HL-60 (cell line): ENCODE measurements around the gene KYNU.

Source experiments
- DNase-seq, 2 experiments: peaks; one replicate each; pipeline ENCODE4 v3.0.0-alpha.2; 2010 to 2020; ENCODE audit warnings: low read depth in 1 of 2, low spot score in 1 of 2
- H3K27ac ChIP-seq: fragments of 250-450 bp; sonication (Bioruptor Pico); replicated peaks from 2 replicates; pipeline ENCODE4 v1.5.1; 2020; ENCODE audit warnings: mild to moderate bottlenecking, moderate library complexity
- H3K27me3 ChIP-seq: fragments of 250-450 bp; sonication (Bioruptor Pico); 2 replicates; pipeline ENCODE4 v1.5.1; 2021; ENCODE audit warnings: mild to moderate bottlenecking, moderate library complexity; ENCODE audit not compliant: insufficient read depth, poor library complexity, severe bottlenecking
- H3K4me3 ChIP-seq: replicated peaks from 2 replicates; pipeline ENCODE4 v1.5.1; 2011; ENCODE audit warnings: mild to moderate bottlenecking, control low read depth, low read length; ENCODE audit not compliant: insufficient read depth
- GABPA ChIP-seq: IDR thresholded peaks from 2 replicates; pipeline ENCODE4 v1.6.1; 2012; ENCODE audit warnings: low read depth
- POLR2AphosphoS5 ChIP-seq: IDR thresholded peaks from 2 replicates; pipeline ENCODE4 v1.6.1; 2012; ENCODE audit warnings: low read depth
- SPI1 ChIP-seq: IDR thresholded peaks from 2 replicates; pipeline ENCODE4 v1.6.1; 2012; ENCODE audit warnings: low read depth, mild to moderate bottlenecking, borderline replicate concordance
- TF ChIP-seq, protein P1 (sequence below): IDR thresholded peaks from 2 replicates; pipeline ENCODE4 v1.6.1; 2012; ENCODE audit warnings: low read depth; ENCODE audit not compliant: insufficient replicate concordance
- TF ChIP-seq, protein P2 (sequence below): IDR thresholded peaks from one replicate; pipeline ENCODE4 v1.5.1; 2011; ENCODE audit warnings: low read length, control low read depth, inconsistent platforms; ENCODE audit not compliant: insufficient read depth

Gene KYNU

DNA sequence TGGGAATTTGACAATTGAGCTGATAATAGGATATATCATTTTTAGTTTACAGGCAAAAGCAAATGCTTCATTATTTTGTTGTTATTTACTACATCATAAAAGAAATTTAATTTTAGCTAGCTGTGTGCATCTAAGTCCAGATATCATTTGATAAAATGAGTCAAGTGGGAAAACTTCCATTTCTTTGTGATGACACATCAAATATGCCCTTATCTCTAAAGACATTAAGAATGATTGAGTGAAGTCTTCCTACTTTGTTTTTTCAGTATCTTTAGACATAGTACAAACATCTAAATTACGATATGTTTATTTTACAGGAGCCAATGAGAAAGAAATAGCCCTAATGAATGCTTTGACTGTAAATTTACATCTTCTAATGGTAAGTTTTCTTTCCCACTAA lies 77.0 kb downstream of the KYNU start:
- Histone ChIP-seq H3K27me3 (peaks cover 2% of the 10 kb centered on the region), H3K27ac (no peak overlapping the region), H3K4me3 (no peak overlapping the region)
- DNase-seq: no peak
- TF ChIP-seq POLR2AphosphoS5: no peak
- no peak for TF ChIP-seq SPI1

DNA sequence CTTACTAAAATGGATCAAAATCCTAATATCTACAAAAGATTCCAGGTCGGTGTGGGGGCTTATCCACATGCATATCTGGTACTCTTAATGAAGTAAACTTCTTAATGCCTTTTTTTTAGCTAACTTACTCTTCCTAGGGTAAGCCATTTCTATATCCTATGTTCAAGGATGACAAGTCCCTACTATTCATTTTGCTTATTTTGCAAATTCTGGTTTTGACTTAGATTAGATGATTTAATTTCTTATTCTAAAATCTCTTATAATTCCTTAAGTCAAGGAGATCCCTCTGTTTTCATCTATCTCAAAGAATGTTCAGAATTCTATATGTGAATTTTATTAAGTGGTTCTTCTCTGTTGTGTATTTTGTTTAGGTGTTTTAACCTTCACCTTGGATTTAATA lies 79.7 kb downstream of the KYNU start:
- TF ChIP-seq, protein P1, sequence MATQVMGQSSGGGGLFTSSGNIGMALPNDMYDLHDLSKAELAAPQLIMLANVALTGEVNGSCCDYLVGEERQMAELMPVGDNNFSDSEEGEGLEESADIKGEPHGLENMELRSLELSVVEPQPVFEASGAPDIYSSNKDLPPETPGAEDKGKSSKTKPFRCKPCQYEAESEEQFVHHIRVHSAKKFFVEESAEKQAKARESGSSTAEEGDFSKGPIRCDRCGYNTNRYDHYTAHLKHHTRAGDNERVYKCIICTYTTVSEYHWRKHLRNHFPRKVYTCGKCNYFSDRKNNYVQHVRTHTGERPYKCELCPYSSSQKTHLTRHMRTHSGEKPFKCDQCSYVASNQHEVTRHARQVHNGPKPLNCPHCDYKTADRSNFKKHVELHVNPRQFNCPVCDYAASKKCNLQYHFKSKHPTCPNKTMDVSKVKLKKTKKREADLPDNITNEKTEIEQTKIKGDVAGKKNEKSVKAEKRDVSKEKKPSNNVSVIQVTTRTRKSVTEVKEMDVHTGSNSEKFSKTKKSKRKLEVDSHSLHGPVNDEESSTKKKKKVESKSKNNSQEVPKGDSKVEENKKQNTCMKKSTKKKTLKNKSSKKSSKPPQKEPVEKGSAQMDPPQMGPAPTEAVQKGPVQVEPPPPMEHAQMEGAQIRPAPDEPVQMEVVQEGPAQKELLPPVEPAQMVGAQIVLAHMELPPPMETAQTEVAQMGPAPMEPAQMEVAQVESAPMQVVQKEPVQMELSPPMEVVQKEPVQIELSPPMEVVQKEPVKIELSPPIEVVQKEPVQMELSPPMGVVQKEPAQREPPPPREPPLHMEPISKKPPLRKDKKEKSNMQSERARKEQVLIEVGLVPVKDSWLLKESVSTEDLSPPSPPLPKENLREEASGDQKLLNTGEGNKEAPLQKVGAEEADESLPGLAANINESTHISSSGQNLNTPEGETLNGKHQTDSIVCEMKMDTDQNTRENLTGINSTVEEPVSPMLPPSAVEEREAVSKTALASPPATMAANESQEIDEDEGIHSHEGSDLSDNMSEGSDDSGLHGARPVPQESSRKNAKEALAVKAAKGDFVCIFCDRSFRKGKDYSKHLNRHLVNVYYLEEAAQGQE: no peak
- no peak for TF ChIP-seq POLR2AphosphoS5
- TF ChIP-seq GABPA: no peak
- TF ChIP-seq SPI1: no peak
- TF ChIP-seq, protein P2, sequence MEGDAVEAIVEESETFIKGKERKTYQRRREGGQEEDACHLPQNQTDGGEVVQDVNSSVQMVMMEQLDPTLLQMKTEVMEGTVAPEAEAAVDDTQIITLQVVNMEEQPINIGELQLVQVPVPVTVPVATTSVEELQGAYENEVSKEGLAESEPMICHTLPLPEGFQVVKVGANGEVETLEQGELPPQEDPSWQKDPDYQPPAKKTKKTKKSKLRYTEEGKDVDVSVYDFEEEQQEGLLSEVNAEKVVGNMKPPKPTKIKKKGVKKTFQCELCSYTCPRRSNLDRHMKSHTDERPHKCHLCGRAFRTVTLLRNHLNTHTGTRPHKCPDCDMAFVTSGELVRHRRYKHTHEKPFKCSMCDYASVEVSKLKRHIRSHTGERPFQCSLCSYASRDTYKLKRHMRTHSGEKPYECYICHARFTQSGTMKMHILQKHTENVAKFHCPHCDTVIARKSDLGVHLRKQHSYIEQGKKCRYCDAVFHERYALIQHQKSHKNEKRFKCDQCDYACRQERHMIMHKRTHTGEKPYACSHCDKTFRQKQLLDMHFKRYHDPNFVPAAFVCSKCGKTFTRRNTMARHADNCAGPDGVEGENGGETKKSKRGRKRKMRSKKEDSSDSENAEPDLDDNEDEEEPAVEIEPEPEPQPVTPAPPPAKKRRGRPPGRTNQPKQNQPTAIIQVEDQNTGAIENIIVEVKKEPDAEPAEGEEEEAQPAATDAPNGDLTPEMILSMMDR: no peak
- H3K27me3 ChIP-seq: peaks cover 2% of the 10 kb centered on the region
- no peak for DNase-seq

DNA sequence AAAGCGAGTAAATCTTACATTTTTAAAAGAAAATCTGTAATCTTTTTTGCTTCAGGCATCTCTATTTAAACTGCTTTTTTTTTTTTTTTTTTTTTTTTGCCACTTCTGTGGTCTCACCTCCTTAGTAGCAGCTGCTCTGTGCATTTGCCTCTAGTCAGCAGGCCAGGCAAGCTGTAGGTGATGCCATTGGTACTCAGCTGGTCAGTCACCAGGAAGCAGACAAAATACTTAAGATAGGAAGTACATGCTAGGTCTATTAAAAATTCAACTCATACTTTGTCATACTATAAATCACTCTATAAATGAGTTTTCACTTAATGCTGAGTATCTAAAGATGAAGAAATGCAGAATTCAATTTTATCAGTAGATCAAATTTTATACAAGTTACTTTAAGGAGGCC lies 83.7 kb downstream of the KYNU start:
- DNase-seq: no peak
- Histone ChIP-seq H3K27ac (no peak overlapping the region), H3K4me3 (no peak overlapping the region), H3K27me3 (peaks cover 3% of the 10 kb centered on the region)
- TF ChIP-seq, protein P2: no peak
- no peak for TF ChIP-seq GABPA
- no peak for TF ChIP-seq SPI1
- TF ChIP-seq, protein P1: no peak
- TF ChIP-seq POLR2AphosphoS5: no peak

More for the DNA sequence above, 79.7 kb downstream of the KYNU start:
- Histone ChIP-seq H3K4me3 (no peak overlapping the region), H3K27ac (no peak overlapping the region)

DNA sequence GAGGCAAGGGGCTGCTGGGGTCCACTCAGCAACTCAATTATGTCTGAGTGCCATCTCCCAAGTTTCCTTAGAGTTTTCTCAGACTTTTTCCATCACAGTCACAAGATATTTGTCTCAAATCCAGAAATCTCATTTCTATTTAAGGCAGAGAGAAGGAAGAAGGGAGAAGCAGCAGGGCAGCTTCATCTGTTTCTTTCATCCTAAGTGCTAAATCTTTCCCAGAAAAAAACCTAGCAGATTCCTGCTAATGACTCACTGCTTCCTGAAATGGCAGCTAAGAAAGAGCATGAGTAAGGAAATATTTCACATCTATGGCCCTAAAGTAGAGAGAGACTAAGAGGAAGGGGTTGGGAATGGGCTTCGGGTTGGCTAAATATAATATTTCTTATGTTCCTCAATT lies 88.0 kb downstream of the KYNU start:
- TF ChIP-seq SPI1 (no peak), POLR2AphosphoS5 (no peak), GABPA (no peak)
- TF ChIP-seq, protein P1: no peak
- TF ChIP-seq, protein P2: no peak
- no peak for DNase-seq
- no peak overlapping the region for H3K4me3 ChIP-seq
- no peak overlapping the region for H3K27ac ChIP-seq
- peaks cover 2% of the 10 kb centered on the region for H3K27me3 ChIP-seq
